Endodermal cell (in vitro differentiated cells): ENCODE results near the gene PPP2R2B. TPM values are rescaled to one million over a fixed set of nuclear protein-coding genes. Genes with fewer than 3 reads are reported as not detected.

ENCODE experiments used
- DNase-seq: peaks from one replicate; pipeline ENCODE4 v3.0.0-alpha.2; 2017
- H3K27ac ChIP-seq: 2 replicates; pipeline ENCODE4 v1.5.1; 2013; ENCODE audit warnings: mild to moderate bottlenecking, low read depth, low read length, moderate library complexity
- H3K27me3 ChIP-seq: 2 replicates; pipeline ENCODE4 v1.6.1; 2013; ENCODE audit warnings: mild to moderate bottlenecking, low read length, moderate library complexity; ENCODE audit not compliant: insufficient read depth, control insufficient read depth, poor library complexity, severe bottlenecking
- H3K36me3 ChIP-seq: 2 replicates; pipeline ENCODE4 v1.7.0; 2013; ENCODE audit warnings: mild to moderate bottlenecking, low read length, moderate library complexity; ENCODE audit not compliant: control insufficient read depth, insufficient read depth
- H3K4me1 ChIP-seq: one replicate; pipeline ENCODE4 v1.7.0; 2013; ENCODE audit warnings: low read length; ENCODE audit not compliant: control insufficient read depth, insufficient read depth
- H3K4me3 ChIP-seq: 2 replicates; pipeline ENCODE4 v1.5.1; 2013; ENCODE audit warnings: mild to moderate bottlenecking, low read length, moderate library complexity
- H3K9ac ChIP-seq: 2 replicates; pipeline ENCODE4 v1.6.1; 2013; ENCODE audit warnings: mild to moderate bottlenecking, low read length, moderate library complexity; ENCODE audit not compliant: poor library complexity, severe bottlenecking; ENCODE audit errors: extremely low read depth
- H3K9me3 ChIP-seq: 2 replicates; pipeline ENCODE4 v1.6.1; 2013; ENCODE audit warnings: mild to moderate bottlenecking, low read length, moderate library complexity; ENCODE audit not compliant: control insufficient read depth
- H3K27ac Mint-ChIP-seq: 2 replicates; pipeline ENCODE4 v1.8.0; 2020; ENCODE audit warnings: mixed read lengths
- H3K27me3 Mint-ChIP-seq: 2 replicates; pipeline ENCODE4 v1.8.0; 2021; ENCODE audit warnings: mild to moderate bottlenecking, mixed read lengths; ENCODE audit not compliant: insufficient read depth
- H3K36me3 Mint-ChIP-seq: 2 replicates; pipeline ENCODE4 v1.8.0; 2020; ENCODE audit warnings: low read depth, mixed read lengths
- H3K4me1 Mint-ChIP-seq: 2 replicates; pipeline ENCODE4 v1.8.0; 2020; ENCODE audit warnings: mixed read lengths
- H3K4me3 Mint-ChIP-seq: 2 replicates; pipeline ENCODE4 v1.8.0; 2020; ENCODE audit warnings: mild to moderate bottlenecking, moderate library complexity, mixed read lengths
- H3K9me3 Mint-ChIP-seq: 2 replicates; pipeline ENCODE4 v1.8.0; 2020; ENCODE audit warnings: mild to moderate bottlenecking, mixed read lengths
- WGBS, 2 experiments: methylation state at CpG; one replicate each; pipeline versions ENCODE4 v1.1.5 to v1.1.7; 2013; ENCODE audit warnings: missing lambda C conversion rate in 2 of 2, mixed read lengths in 1 of 2; ENCODE audit not compliant: insufficient coverage in 1 of 2, insufficient read length in 1 of 2; 5-methylcytosine and 5-hydroxymethylcytosine counted together
- total RNA-seq, 2 donors: library from RNA; stranded (reverse); fragmentation: NEBNext Ultra II Directional in 1 of 2; extraction: Animal tissue kit (Norgen Biotek cat#: 25700) in 1 of 2; gene quantifications; 2 replicates in 1 of 2; 3 replicates in 1 of 2; pipeline ENCODE4 v1.2.1, GENCODE V29; 2021
- TF ChIP-seq, protein P1 (sequence below): fragments of 200-600 bp; sonication (generic); conservative IDR thresholded peaks from 2 replicates; pipeline ENCODE4 v1.5.0; 2021; ENCODE audit warnings: antibody characterized with exemption, mild to moderate bottlenecking

Gene PPP2R2B
- total RNA-seq, 2 donors from 2014 or later, result 3.3 to 8.0 TPM

DNA sequence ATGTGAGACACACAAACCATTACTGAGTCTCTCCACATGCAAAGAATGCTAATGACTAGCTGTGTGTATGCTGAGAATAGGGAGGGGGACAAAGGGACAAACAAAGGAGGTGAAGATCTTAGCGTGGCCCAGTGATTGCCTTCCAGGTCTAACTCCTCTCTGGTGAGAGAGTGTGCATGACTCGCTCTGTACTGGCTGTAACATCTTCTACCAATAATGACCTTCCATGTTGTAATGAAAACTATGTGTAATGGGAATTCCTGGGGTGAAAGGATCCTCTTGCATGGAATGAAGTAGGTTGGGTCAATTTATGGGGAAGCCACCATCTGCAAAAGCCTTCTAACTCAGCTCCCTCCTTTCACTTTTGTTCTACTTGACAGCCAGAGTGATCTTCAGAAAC, 338.1 kb downstream of the PPP2R2B start:
- H3K4me3 Mint-ChIP-seq, result no peak overlapping the region
- H3K27ac ChIP-seq, result no peak overlapping the region
- no peaks in the 10 kb centered on the region for H3K36me3 Mint-ChIP-seq
- TF ChIP-seq, protein P1, sequence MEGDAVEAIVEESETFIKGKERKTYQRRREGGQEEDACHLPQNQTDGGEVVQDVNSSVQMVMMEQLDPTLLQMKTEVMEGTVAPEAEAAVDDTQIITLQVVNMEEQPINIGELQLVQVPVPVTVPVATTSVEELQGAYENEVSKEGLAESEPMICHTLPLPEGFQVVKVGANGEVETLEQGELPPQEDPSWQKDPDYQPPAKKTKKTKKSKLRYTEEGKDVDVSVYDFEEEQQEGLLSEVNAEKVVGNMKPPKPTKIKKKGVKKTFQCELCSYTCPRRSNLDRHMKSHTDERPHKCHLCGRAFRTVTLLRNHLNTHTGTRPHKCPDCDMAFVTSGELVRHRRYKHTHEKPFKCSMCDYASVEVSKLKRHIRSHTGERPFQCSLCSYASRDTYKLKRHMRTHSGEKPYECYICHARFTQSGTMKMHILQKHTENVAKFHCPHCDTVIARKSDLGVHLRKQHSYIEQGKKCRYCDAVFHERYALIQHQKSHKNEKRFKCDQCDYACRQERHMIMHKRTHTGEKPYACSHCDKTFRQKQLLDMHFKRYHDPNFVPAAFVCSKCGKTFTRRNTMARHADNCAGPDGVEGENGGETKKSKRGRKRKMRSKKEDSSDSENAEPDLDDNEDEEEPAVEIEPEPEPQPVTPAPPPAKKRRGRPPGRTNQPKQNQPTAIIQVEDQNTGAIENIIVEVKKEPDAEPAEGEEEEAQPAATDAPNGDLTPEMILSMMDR, result no peak
- H3K27ac Mint-ChIP-seq, result no peak overlapping the region
- no peak overlapping the region for H3K9ac ChIP-seq
- no peak overlapping the region for H3K4me3 ChIP-seq
- no peaks in the 10 kb centered on the region for H3K36me3 ChIP-seq
- peaks cover 4% of the 10 kb centered on the region for H3K27me3 Mint-ChIP-seq
- no peaks in the 10 kb centered on the region for H3K9me3 ChIP-seq
- no peaks in the 10 kb centered on the region for H3K27me3 ChIP-seq
- WGBS, 2 experiments, result 33 to 90% methylated on average over 1 to 2 of the region's 2 CpGs
- H3K4me1 Mint-ChIP-seq, result peaks cover 7% of the 10 kb centered on the region
- H3K4me1 ChIP-seq, result peaks cover under 1% of the 10 kb centered on the region
- H3K9me3 Mint-ChIP-seq, result no peaks in the 10 kb centered on the region
- no peak for DNase-seq

DNA sequence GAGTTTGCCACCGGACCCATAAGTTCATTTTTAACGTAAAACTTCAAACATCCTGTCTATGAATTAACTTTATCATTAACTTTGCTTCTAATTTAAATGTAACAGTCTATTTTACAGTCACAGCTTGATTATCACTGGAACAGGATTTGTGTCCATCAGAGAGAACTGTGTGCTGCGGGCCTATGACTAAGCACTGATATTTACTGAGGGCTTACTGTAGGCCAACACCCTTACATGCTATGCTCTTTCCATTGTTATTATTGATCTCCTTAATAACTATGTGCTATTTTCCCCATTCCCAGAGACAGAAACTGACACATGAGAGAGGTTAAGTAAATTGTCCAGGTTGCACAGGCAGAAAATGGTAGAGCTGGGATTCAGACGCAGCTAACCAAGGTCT, 338.6 kb downstream of the PPP2R2B start:
- Mint-ChIP-seq H3K4me1 (peaks cover 7% of the 10 kb centered on the region), H3K36me3 (no peaks in the 10 kb centered on the region)

DNA sequence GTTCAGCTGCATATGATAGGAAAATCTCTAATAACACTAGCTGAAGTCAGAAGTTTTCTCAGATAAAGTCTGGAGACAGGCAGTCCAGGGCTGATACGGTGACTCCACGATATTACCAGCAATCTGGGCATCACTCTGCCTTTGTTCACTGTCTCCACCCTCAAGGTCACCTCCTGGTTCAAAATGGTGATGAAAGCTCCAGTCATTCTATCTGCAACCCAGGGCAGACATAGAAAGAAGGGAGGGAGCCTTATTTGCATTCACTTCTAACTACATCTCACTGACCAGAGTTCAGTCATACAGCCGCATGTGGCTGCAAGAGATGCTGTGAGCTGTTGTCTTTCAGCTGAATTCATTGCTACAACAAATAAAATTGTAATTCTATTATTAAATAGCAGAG, 340.1 kb downstream of the PPP2R2B start:
- H3K9me3 ChIP-seq, result no peaks in the 10 kb centered on the region
- Mint-ChIP-seq H3K4me3 (no peak overlapping the region), H3K9me3 (no peaks in the 10 kb centered on the region), H3K27ac (no peak overlapping the region), H3K36me3 (no peaks in the 10 kb centered on the region), H3K27me3 (peaks cover 4% of the 10 kb centered on the region), H3K4me1 (peaks cover 11% of the 10 kb centered on the region)
- no peaks in the 10 kb centered on the region for H3K36me3 ChIP-seq
- WGBS, 2 experiments, result 73 to 80% methylated on average over 2 to 3 of the region's 3 CpGs
- H3K27me3 ChIP-seq, result no peaks in the 10 kb centered on the region
- TF ChIP-seq, protein P1, result no peak
- no peak overlapping the region for H3K9ac ChIP-seq
- H3K27ac ChIP-seq, result no peak overlapping the region
- DNase-seq, result no peak
- H3K4me1 ChIP-seq, result no peaks in the 10 kb centered on the region
- no peak overlapping the region for H3K4me3 ChIP-seq

More for the DNA sequence above, 338.6 kb downstream of the PPP2R2B start:
- no peaks in the 10 kb centered on the region for H3K9me3 Mint-ChIP-seq
- TF ChIP-seq, protein P1, result no peak
- H3K4me3 Mint-ChIP-seq, result no peak overlapping the region
- H3K27ac Mint-ChIP-seq, result no peak overlapping the region
- no peak for DNase-seq
- no peak overlapping the region for H3K27ac ChIP-seq
- no peaks in the 10 kb centered on the region for H3K27me3 ChIP-seq
- no peaks in the 10 kb centered on the region for H3K36me3 ChIP-seq
- H3K27me3 Mint-ChIP-seq, result peaks cover 4% of the 10 kb centered on the region
- 93 to 98% methylated on average over 4 of the region's 4 CpGs for WGBS, 2 experiments
- H3K4me1 ChIP-seq, result no peaks in the 10 kb centered on the region
- no peaks in the 10 kb centered on the region for H3K9me3 ChIP-seq
- no peak overlapping the region for H3K9ac ChIP-seq
- no peak overlapping the region for H3K4me3 ChIP-seq
